C4-2B (cell line): ENCODE results near the gene RALGAPA2.

Source experiments
- H3K27ac ChIP-seq: fragments of 450-650 bp; 2 replicates; pipeline ENCODE4 v1.5.1; 2017
- CTCF ChIP-seq: fragments of 450-650 bp; conservative IDR thresholded peaks from 2 replicates; pipeline ENCODE4 v1.5.1; 2017; ENCODE audit warnings: mild to moderate bottlenecking
- ZFX ChIP-seq: fragments of 450-650 bp; IDR thresholded peaks from 2 replicates; pipeline ENCODE4 v1.6.1; 2017

RALGAPA2 gene

GRCh38 chr20:20413810-20414281 lies 298.6 kb downstream of the RALGAPA2 start:
- no peak overlapping the region for H3K27ac ChIP-seq
- TF ChIP-seq ZFX (no peak), CTCF (no peak)

GRCh38 chr20:20412750-20413149 lies 299.7 kb downstream of the RALGAPA2 start:
- TF ChIP-seq ZFX, result no peak
- no peak for TF ChIP-seq CTCF
- H3K27ac ChIP-seq, result no peak overlapping the region

- H3K27ac ChIP-seq, result no peak overlapping the region
- no peak for TF ChIP-seq CTCF
- no peak for TF ChIP-seq ZFX
Measured at GRCh38 chr20:20411836-20412235, 300.6 kb downstream of the RALGAPA2 start.

DNA sequence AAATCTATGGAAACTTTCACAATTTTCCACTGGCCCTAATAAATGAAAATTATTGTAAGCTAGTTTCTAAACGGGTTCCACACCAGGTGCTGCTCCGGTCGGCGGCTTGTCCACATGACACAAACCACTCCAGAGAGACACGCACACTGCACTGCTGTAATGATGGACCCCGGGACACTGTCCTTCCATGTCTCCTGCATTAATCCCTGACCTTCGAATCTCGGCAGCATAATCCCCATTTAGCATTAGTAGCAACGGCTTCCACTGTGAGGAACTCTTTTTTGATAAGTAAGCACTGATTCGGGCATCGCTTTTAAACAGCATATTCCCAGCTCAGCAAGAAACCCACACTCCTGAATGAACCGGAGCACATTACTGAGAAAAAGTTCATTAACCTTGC lies 301.0 kb downstream of the RALGAPA2 start:
- TF ChIP-seq ZFX, result no peak
- no peak for TF ChIP-seq CTCF
- H3K27ac ChIP-seq, result no peak overlapping the region

DNA sequence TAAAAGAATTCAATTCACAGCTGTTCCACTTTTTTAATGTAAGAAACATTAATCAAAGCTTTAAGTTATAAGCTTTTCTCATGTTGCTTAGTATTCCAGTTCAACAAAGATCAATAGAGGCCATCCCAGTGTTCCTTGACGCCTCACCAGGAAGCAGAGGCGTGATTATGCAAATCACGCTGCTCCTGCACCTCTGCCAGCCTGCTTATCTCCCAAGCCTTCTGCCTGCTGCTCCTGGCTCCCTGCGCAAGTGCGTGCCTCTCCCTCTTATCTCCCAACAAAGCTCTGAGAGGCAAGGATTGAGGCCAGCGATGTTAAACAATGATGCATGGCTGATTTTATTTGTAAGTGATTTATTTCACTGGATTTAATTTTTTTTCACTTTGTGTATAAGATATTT lies 301.8 kb downstream of the RALGAPA2 start:
- H3K27ac ChIP-seq, result no peak overlapping the region
- TF ChIP-seq ZFX (no peak), CTCF (no peak)

DNA sequence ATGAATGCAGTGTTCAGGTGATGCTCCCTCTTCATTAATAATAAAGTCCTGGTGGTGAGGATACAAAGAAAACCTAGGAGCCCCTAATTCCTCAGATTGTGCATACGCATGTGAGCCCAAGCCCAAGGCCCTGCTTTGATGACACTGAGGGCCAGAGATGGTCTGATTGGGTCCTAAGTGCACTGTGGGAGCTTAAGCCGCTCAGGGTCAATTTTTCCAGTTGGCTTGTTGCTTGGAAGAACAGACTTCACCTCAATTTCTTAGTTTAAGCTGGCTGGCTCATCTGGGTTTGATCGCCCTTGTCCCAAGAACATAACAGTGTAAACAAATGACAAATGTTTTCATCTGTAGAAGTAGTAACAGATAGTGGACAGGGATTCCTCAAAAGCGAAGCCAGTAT lies 303.1 kb downstream of the RALGAPA2 start:
- TF ChIP-seq ZFX, result no peak
- no peak for TF ChIP-seq CTCF
- H3K27ac ChIP-seq, result no peak overlapping the region

- TF ChIP-seq ZFX, result no peak
- peak; percentile 78 for TF ChIP-seq CTCF
- no peak overlapping the region for H3K27ac ChIP-seq
Measured at GRCh38 chr20:20407891-20408805, 304.3 kb downstream of the RALGAPA2 start.
